ENCODE results near the gene C20orf204.

GRCh38 chr20:64041040-64041780 lies 5.2 kb downstream of the C20orf204 start:
- no peak for TF ChIP-seq CTCF (IDR thresholded peaks at IDR 0.05)
- TF ChIP-seq POLR2A (IDR thresholded peaks at IDR 0.05), result no peak

Measured in testis (tissue), 2 donors.